GM19025 (cell line): ENCODE measurements around the gene ZNF70.
"Not testable (repeated sequence)": the region's sequence is repeated elsewhere in the genome, so short reads cannot be mapped to it uniquely, and the experiment has no call there.

Experiments
- ATAC-seq: cut with Tn5 transposase; IDR thresholded peaks from one replicate; pipeline ENCODE4 v1.9.1; 2021; ENCODE audit warnings: mild to moderate bottlenecking, low read depth, moderate library complexity; ENCODE audit not compliant: unreplicated experiment

Gene ZNF70

DNA sequence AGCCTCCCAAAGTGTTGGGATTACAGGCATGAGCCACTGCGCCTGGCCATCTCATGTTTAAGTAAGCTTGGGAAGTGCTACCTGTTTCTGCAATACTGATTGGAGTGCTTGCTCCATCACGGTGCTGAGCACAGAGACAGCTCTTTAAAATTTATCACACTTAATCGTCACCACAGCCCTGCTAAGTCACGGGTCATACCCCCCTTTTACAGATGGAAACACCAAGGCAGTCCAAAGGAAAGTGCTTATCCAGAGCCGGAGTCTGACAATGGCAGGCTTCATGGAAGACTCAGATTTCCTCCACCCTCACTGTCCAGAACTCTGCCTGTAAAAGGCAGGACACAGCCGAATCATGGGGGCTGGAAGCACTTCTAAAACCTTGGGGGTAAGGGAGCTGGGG is 9.1 kb upstream of the ZNF70 start:
- no peak for ATAC-seq

DNA sequence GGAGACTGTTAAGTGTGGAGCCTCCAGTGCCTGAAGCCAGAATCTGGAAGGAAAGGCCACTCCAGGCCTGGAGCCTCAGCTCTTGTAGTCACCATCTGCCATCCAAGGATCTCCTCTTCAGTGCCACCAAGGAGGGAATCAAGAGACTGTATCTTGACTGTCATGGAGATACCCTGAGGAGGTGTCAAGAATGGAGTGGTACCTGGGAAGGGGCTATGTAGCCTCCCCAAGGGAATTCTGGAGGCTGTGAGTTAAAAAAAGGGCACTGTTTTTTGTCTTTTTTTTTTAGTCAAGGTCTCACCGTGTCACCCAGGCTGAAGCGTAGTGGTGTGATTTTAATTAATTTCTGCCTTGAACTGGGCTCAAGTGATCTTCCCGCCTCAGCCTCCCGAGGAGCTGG is 8.7 kb upstream of the ZNF70 start:
- no peak for ATAC-seq

DNA sequence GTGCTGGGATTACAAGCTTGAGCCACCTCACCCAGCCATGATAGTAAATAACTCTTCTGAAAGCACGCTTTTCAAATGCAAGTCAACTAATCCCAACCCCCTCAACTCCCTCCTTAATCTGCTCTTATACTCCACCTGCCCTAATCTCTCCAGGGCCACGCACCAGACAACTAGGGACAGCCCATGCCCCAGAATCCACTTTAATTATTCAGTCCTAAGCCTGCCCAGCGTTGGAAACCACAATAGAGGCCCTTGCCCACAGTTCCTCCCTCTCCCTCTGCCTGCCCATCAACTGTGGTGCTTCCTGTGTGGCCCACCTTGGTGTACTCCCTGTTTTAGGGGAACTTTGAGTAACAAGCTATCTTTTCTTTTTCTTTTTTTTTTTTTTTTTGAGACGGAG is 6.0 kb upstream of the ZNF70 start:
- no peak for ATAC-seq

DNA sequence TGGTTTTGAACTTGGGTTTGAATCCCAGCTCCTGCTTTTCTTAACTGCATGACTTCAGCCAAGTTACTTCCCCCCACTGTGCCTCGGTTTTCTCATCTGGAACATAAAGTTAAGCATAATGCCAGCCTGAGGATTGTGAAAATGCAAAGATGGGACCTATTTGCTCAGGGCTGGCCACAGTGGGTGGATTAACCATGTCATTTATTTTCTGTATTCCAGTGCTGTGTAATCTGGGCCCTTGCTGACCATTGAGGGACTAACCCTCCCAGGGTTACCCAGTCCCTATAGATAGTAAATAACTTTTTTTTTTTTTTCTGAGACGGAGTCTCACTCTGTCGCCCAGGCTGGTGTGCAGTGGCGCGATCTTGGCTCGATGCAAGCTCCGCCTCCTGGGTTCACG is 4.8 kb upstream of the ZNF70 start:
- no peak for ATAC-seq

DNA sequence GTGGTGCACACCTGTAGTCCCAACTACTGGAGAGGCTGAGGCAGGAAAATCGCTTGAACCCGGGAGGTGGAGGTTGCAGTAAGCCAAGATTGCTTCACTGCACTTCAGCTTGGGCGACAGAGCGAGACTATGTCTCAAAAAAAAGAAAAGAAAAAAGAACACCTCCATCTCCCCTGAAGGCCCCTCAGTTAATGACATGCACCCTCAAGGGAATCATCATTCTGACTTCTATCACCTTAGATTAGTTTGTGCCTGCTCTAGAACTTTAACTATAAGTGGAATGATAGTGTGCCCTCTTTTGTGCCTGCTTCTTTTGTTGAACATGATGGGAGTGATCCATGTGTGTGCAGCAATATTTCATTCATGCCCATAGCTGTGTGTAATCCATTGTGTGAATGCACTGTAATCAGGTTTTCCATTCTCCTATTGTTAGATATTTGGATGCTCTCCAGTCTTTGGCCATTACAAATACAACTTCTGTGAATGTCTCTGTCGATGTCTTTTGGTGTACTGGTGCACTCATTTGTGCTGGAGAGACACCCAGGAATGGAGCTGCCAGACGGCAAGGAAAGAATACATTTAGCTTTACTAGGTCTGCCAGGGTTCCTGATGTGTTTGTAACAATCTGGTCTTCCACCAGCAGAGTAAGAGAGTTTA is 4.2 kb upstream of the ZNF70 start:
- no peak for ATAC-seq

DNA sequence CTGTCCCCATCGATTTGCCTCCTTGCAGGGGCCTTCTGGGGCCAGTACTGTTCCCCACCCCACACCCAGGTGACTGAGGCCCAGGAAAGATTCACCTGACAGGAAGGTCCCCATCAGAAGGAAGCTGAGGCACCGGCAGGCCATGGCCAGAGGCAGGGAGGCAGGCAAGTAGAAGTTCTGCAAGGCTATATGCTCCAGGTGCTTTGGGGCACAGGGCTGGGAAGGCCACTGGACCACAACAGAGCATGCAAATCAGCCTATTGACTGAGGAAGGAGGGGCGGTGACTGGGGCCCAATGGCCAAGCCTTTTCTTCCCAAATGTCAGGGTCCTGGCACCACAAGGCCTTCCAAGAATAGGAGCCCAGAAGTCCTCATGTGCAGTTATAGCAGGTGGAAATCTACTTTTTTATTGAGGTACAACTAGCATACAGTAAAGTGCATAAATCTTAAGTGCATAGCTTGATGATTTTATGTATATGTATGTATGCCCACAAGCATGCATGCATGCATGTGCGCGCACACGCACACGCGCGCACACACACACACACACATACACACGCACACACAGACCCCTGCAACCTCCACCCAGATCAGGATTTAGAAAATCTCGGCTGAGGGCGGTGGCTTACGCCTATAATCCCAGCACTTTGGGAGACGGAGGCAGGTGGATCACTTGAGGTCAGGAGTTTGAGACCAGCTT is 3.5 kb upstream of the ZNF70 start, which contains the start of gene VPREB3:
TSS of gene VPREB3 (minus strand) at position 206 of the 700 bp plus-strand sequence. CDS start at position 144, 62 bp downstream.
- no peak for ATAC-seq

DNA sequence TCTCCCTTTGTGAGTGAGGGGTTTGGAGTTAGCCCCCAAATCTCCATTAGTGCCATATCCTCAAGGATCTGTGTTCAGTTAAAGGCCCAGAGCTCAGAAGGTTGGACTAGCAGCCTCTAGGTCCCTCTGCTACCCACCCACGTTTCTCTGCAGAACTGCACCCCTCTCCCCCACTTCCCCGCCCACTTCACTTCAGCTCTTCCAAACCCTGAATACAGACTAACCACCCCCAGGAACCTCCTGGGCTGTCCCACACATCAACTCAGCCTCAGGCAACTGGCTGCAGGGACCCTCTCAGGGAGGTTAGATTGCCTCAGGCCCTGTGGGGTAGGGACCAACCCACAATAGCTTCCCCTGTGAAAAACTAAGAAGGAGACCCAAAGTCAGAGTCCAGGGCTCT is 2.5 kb upstream of the ZNF70 start:
- ATAC-seq: no peak

DNA sequence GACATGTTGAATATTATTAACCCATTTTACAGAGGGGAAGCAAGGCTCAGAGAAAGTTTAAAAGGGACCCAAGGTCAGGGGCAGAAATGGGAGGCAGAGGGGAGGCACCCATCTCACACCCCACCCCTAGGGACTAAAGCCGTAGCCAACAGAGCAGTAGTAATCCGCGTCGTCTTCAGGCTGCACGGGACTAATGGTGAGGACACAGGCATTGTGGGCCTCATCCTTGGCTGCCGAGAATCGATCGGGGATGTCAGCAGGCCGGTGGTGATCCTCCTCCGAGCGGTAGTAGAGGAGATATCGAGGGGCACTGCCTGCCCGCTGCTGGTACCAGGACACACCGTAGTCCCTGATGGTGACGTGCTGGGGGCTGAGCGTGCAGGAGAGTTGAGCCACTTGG is 1.8 kb upstream of the ZNF70 start:
- ATAC-seq: no peak

DNA sequence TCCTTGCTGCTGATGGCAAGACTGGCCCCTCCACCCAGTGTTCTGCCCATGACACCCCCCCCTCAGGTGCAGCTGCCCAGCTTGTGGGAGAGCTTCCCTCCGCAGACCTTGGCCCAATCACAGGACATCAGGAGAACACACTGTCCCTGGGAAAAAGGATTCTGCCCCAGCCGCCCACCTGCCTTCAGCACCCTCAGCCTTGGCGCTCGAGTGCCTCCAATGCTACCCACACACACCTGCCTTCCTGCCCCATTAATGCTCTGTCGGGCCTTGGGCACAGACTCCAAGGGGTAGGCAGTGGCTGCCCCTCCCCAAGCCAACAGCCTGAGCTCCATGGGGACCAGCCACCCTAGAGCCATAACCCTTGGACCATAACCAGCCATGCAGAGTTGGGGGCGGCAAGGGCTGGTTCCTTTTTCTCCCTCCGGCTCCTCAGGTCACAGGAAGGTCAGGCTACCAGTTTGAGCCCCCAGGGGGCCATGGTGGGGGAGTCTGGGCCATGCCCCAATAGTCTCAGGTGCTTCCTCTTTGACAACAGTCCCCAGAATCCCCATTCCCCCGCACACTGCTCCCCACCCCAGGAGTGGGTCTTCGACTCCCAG is 1.3 kb upstream of the ZNF70 start:
- no peak for ATAC-seq

DNA sequence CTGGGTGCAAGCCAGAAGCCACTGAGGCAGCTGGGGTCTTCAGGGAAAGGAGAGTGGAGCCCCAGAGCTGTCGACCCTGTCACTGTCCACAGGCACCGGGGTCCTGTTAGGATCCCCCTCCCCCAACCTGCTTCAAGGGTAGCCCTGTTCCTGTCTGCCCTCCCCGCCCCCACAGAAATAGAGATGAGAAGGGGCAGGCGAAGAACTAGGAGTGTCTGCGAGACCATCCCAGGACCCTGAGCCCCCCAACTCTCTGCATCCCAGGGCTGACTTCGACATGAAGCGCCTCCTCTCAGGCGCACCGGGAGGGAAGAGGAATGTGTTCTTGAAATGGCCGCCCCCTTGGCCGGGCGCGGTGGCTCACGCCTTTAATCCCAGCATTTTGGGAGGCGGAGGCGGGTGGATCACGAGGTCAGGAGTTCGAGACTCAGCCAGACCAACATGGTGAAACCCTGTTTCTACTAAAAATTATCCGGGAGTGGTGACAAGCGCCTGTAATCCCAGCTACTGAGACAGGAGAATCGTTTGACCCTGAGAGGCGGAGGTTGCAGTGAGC is 607 bp upstream of the ZNF70 start:
- ATAC-seq: no peak

DNA sequence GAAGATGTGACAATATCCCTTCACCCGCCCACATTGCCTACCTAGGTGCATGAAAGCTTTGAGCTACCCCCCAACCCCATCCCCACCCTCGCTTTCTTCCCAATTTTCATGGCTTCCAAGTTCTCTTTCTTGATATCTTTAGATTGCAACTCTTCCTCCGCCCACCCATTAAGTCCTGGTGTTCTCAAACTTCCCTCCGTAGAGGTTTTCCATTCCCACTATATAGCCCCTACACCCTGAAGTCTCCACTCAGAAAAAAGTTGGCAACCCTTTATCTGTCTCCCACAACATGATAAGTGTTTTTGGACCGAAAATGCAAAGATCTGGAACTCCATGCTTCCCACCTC is 572 bp downstream of the ZNF70 start:
- no peak for ATAC-seq

DNA sequence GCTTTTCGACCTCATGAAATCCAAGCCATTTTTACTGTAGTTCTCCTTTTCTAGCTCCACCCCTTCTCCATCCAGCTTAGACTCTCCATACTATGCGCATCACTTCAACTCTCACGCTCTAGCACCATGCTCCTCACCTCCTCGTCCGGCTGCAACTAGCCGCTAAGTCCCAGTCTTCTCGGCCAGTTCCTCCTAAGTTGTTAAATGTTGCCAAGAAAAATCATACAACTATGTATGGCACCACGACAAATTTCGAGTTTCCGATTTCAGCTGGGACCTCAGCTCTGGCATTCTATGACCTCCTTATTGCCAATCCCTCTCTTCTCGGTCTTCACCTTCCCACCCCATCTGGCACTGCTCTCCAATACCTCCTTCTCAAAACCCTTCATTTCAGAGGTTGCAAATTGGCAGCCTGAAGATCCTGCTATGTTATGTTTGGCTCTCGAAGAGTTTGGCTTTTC is 1.0 kb downstream of the ZNF70 start:
- ATAC-seq: no peak

DNA sequence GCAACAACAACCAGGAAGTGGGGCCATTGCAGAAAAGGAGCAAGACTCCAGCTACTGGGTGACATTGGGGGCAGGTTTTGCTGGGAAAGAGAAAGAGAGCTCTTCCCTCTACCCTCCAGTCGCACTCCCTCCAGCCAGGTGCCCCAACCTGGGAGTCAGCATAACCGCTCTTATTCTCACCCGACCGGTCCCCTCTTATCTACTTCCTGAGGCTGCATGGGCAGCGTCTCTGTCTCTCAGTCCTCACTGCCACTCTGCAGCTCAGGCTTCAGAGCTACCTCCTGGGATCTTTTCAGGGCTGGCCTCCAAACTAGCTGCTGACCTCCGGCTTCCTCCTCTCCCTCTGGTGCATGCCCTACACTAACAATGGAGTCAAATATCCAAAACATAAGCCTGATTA is 5.1 kb downstream of the ZNF70 start:
- ATAC-seq: no peak

DNA sequence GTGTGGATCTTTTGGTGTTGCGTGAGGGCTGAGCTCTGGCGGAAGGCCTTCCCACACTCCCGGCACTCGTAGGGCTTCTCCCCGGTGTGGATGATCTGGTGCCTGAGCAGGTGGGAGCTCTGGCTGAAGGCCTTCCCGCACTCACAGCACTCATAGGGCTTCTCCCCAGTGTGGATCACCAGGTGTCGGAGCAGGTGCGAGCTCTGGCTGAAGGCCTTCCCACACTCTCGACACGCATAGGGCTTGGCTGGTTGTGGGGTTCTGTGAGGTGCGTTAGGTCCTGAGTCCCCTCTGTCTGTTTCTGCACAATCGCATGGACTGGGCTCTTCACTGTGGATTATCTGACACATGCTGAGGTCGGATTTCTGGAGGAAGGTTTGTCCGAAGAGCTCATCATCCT is 6.4 kb downstream of the ZNF70 start:
- no peak for ATAC-seq

DNA sequence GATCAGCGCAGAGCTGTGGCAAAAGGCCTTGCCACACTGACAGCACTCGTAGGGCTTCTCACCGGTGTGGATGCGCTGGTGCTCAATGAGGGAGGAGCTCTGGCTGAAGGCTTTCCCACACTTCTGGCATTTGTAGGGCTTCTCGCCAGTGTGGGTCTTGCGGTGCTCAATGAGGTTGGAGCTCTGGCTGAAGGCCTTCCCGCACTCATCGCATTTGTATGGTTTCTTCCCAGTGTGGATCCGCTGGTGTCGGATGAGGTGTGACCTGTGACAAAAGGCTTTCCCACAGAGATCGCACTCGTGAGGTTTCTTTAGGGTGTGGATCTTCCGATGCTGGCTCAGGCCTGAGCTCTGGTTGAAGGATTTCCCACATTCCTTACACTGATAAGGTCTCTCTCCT is 6.9 kb downstream of the ZNF70 start:
- no peak for ATAC-seq

DNA sequence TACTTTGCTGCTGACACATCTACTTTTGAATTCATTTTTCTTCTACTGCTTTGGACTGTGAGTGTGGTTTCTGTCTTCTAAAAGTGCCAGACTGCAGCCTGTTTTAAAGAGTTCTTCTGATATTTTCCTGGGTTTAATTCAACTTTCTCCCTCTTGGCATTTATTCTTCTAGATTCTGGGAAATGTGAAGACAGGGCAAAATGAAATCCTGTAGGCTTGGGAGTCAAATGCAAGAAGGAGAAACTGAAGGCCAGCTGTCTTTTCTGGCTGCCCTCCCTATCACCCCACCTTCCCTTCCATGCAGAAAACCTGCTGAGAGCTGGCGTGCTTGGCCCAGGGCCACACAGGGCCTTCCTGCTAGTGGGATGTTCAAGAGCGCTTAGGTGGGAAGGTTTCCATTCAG is 7.6 kb downstream of the ZNF70 start:
- ATAC-seq: no peak

DNA sequence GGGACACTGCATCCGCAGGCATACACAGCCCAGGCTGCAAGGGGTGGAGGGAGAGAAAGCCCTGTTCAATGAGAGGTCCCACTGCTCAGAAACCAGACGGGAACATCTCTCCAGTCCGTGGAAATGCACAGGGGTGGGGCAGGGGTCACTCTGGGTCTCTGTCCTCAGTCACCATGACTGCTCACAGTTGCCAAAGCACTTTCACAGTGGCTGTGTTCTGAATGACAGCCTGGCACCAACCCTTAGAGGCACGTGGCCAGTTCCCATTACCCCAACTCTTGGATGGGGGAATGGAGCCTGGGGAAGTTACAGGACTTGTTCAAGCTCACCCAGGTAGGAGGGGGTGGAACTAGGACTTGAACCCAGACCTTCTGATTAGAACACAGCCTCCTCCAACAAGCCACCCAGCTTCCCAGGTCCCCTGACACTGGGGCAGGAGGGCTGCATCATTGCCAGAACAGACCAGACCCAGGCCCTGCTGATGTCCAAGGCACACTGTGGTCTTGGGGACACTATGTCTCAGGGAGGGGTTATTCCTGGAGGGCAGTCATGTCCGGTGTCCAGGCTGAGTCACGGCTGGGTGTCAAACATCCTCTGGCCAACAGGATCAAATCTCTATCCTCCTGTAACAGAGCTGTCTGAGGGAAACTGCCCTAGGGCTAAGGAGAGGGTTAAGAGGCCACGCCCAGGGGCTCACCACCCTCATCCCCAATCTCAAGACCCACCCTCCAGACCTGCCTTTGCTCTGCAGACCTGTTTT is 8.2 kb downstream of the ZNF70 start:
- no peak for ATAC-seq

DNA sequence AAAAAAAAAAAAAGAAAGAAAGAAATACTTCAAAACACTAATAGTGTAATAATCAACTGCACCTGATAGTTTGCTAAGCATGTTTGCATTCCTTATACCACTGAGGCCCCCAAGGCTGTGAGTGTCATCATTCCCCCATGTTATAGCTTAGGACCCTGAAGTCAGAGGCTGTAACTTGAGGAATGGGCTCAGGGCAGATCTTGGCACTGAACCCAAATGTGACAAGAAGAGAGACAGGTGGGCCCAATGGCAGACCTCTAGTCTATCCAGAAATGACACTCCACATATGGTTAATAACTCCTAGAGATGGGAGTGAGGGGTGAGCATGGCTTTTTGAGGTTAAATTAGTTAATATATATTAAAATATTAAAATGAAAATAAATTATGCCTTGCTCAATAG is 13.2 kb downstream of the ZNF70 start:
- ATAC-seq: no peak

DNA sequence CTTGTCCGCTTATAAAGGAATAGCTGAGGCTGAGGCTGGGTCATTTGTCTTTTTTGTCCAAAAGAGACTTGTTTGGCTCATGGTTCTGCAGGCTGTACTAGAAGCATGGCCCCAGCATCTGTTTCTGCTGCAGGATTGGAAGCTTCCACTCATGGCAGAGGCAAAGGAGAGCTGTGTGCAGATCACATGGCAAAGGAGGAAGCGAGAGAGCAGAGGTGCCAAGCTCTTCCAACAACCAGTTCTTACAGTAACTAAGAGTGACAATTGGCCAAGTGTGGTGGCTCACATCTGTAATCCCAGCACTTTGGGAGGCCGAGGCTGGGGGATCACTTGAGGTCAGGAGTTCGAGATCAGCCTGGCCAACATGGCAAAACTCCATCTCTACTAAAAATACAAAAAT is 22.8 kb downstream of the ZNF70 start:
- ATAC-seq: not testable (repeated sequence)

DNA sequence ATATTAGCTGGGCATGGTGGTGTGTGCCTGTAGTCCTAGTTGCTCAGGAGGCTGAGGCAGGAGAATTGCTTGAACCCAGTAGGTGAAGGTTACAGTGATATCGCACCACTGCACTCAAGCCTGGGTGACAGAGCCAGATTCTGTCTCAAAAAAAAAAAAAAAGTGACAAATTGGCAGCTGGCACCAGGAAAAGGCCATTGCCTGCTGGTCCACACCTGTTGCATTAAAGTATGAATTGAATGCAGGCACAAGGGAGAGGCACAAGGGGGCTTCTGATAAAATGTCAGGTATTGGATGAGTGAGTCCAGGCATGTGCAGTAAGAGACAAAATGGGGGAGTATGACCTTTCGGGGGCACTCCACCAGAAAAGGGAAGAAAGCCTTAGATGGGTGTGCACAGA is 28.2 kb downstream of the ZNF70 start:
- ATAC-seq: no peak

DNA sequence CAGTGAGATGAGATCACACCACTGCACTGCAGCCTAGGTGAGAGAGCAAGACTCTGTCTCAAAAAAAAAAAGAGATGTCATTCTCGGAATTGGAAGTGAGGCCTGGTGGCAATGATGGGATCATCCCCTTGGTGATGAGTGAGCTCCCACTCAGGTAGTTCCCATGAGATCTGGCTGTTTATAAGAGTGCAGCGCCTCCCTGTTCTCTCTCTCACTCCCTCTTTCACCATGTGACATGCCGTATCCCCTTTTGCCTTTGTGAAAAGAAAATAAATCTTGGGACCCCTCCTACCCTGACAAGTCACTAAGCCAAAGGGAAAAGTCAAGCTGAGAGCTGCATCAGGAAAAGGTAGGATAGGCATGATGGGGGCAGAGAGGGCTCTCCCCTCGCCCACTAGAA is 28.8 kb downstream of the ZNF70 start:
- no peak for ATAC-seq
